Measurements from ENCODE around the gene TAOK1.
"Not testable (repeated sequence)": the region's sequence is repeated elsewhere in the genome, so short reads cannot be mapped to it uniquely, and the experiment has no call there.

The TAOK1 gene
- total RNA-seq, result 159 to 254 (median 231) reads per million in 3 experiments

- peak; percentile 96 for DNase-seq
Observed at GRCh38 chr17:29389982-29390850, at the start of gene TAOK1. TSS of gene TAOK1 (plus strand) at chr17:29390363. CDS start at chr17:29451549, 61,186 bp downstream.

GRCh38 chr17:29341726-29342125 is 48.4 kb upstream of the TAOK1 start:
- no peak for DNase-seq

GRCh38 chr17:29342158-29342765 is 47.9 kb upstream of the TAOK1 start:
- no peak for DNase-seq

- no peak for DNase-seq
Observed at GRCh38 chr17:29344201-29344856, 45.8 kb upstream of the TAOK1 start.

GRCh38 chr17:29345066-29345465 is 45.1 kb upstream of the TAOK1 start:
- DNase-seq, result no peak

GRCh38 chr17:29345470-29345869 is 44.7 kb upstream of the TAOK1 start:
- not testable (repeated sequence) for DNase-seq

- DNase-seq, result no peak
Observed at GRCh38 chr17:29346462-29346861, 43.7 kb upstream of the TAOK1 start.

GRCh38 chr17:29347831-29348629 is 42.1 kb upstream of the TAOK1 start:
- no peak for DNase-seq

GRCh38 chr17:29349409-29349808 is 40.8 kb upstream of the TAOK1 start:
- no peak for DNase-seq

- DNase-seq, result no peak
Observed at GRCh38 chr17:29352146-29352545, 38.0 kb upstream of the TAOK1 start.

GRCh38 chr17:29357232-29357631 is 32.9 kb upstream of the TAOK1 start:
- no peak for DNase-seq

GRCh38 chr17:29357821-29358232 is 32.3 kb upstream of the TAOK1 start:
- no peak for DNase-seq

- no peak for DNase-seq
Observed at GRCh38 chr17:29358416-29358815, 31.7 kb upstream of the TAOK1 start.

GRCh38 chr17:29359777-29360176 is 30.4 kb upstream of the TAOK1 start:
- DNase-seq, result no peak

- DNase-seq, result no peak
Observed at GRCh38 chr17:29363716-29364115, 26.4 kb upstream of the TAOK1 start.

- no peak for DNase-seq
Observed at GRCh38 chr17:29364691-29365090, 25.5 kb upstream of the TAOK1 start.

GRCh38 chr17:29368161-29368560 is 22.0 kb upstream of the TAOK1 start:
- DNase-seq, result no peak

- DNase-seq, result no peak
Observed at GRCh38 chr17:29368926-29369325, 21.2 kb upstream of the TAOK1 start.

GRCh38 chr17:29369831-29370735 is 20.1 kb upstream of the TAOK1 start:
- peak; percentile 66 for DNase-seq

- DNase-seq, result no peak
Observed at GRCh38 chr17:29376667-29377270, 13.4 kb upstream of the TAOK1 start.

- DNase-seq, result no peak
Observed at GRCh38 chr17:29378500-29378899, 11.7 kb upstream of the TAOK1 start.

Measured in central memory CD4-positive, alpha-beta T cell (primary cell).